ENCODE data around the gene EXOSC10. TPM values are rescaled to one million over a fixed set of nuclear protein-coding genes. Genes with fewer than 3 reads are reported as not detected.

The EXOSC10 gene
- polyA plus RNA-seq, 1 donor from 2014 or later = 115 TPM

GRCh38 chr1:11027316-11027715 is 72.4 kb downstream of the EXOSC10 start:
- Histone ChIP-seq H3K27me3 (ENCODE audit: insufficient read depth, low read depth, low read length) (no peaks in the 10 kb centered on the region), H3K9me3 (ENCODE audit: low read length) (no peaks in the 10 kb centered on the region), H3K36me3 (ENCODE audit: insufficient read depth, low read length) (peaks cover 10% of the 10 kb centered on the region), H3K9ac (ENCODE audit: low read length) (no peak overlapping the region), H2AFZ (ENCODE audit: low read depth, low read length) (no peak overlapping the region), H3F3A (ENCODE audit: insufficient read depth, low read length, poor library complexity, severe bottlenecking) (no peaks in the 10 kb centered on the region), H3K27ac (ENCODE audit: low read length) (no peak overlapping the region), H3K79me2 (replicated peaks; ENCODE audit: insufficient read depth, low read length) (no peaks in the 10 kb centered on the region), H4K20me1 (ENCODE audit: insufficient read depth) (peaks cover 5% of the 10 kb centered on the region), H3K9me2 (ENCODE audit: insufficient read depth, low read length) (no peaks in the 10 kb centered on the region), H3K4me3 (ENCODE audit: low read length) (no peak overlapping the region), H3K4me2 (ENCODE audit: low read length) (no peak overlapping the region)
- TF ChIP-seq TAF1 (IDR thresholded peaks at IDR 0.05; ENCODE audit: low read depth) (no peak), EZH2 (IDR thresholded peaks at IDR 0.05; ENCODE audit: borderline replicate concordance, insufficient read depth, low read length, poor library complexity, severe bottlenecking) (no peak), CTCF (IDR thresholded peaks at IDR 0.05; ENCODE audit: poor library complexity, severe bottlenecking) (no peak), MXI1 (conservative IDR thresholded peaks at IDR 0.05; ENCODE audit: poor library complexity, severe bottlenecking) (no peak), RAD21 (conservative IDR thresholded peaks at IDR 0.05) (no peak), SMC3 (conservative IDR thresholded peaks at IDR 0.05; ENCODE audit: poor library complexity) (no peak), POLR2AphosphoS5 (IDR thresholded peaks at IDR 0.05) (no peak), EP300 (conservative IDR thresholded peaks at IDR 0.05; ENCODE audit: poor library complexity, severe bottlenecking) (no peak)
- TF ChIP-seq, protein P1, sequence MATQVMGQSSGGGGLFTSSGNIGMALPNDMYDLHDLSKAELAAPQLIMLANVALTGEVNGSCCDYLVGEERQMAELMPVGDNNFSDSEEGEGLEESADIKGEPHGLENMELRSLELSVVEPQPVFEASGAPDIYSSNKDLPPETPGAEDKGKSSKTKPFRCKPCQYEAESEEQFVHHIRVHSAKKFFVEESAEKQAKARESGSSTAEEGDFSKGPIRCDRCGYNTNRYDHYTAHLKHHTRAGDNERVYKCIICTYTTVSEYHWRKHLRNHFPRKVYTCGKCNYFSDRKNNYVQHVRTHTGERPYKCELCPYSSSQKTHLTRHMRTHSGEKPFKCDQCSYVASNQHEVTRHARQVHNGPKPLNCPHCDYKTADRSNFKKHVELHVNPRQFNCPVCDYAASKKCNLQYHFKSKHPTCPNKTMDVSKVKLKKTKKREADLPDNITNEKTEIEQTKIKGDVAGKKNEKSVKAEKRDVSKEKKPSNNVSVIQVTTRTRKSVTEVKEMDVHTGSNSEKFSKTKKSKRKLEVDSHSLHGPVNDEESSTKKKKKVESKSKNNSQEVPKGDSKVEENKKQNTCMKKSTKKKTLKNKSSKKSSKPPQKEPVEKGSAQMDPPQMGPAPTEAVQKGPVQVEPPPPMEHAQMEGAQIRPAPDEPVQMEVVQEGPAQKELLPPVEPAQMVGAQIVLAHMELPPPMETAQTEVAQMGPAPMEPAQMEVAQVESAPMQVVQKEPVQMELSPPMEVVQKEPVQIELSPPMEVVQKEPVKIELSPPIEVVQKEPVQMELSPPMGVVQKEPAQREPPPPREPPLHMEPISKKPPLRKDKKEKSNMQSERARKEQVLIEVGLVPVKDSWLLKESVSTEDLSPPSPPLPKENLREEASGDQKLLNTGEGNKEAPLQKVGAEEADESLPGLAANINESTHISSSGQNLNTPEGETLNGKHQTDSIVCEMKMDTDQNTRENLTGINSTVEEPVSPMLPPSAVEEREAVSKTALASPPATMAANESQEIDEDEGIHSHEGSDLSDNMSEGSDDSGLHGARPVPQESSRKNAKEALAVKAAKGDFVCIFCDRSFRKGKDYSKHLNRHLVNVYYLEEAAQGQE (IDR thresholded peaks at IDR 0.05; ENCODE audit: borderline replicate concordance) = no peak

DNA sequence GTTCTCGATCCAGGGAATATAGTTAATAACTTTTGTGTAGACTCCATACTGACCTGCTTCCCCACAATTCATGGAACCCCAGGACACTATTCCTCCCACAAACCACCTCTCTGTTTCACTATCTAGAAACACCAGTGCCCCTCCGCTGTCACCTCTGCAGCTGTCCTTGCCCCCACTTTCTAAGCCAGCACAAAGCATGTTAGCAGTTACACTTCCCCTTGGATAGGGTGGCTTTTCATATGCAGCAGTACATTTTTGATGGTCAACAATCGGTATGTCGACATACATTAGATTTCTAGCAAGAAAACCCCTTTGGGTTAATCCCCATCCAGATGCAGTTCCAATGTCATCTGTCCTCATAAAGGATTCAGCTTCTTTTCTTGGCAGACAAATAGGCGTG is 72.8 kb downstream of the EXOSC10 start:
- H4K20me1 ChIP-seq (ENCODE audit: insufficient read depth) = peaks cover 5% of the 10 kb centered on the region
- no peak for TF ChIP-seq SMC3 (conservative IDR thresholded peaks at IDR 0.05; ENCODE audit: poor library complexity)
- no peak for TF ChIP-seq RAD21 (conservative IDR thresholded peaks at IDR 0.05)
- no peak for TF ChIP-seq POLR2AphosphoS5 (IDR thresholded peaks at IDR 0.05)
- TF ChIP-seq TAF1 (IDR thresholded peaks at IDR 0.05; ENCODE audit: low read depth) = no peak
- no peak for TF ChIP-seq CTCF (IDR thresholded peaks at IDR 0.05; ENCODE audit: poor library complexity, severe bottlenecking)
- no peak for TF ChIP-seq EP300 (conservative IDR thresholded peaks at IDR 0.05; ENCODE audit: poor library complexity, severe bottlenecking)
- TF ChIP-seq, protein P1 (IDR thresholded peaks at IDR 0.05; ENCODE audit: borderline replicate concordance) = no peak
- no peak for TF ChIP-seq MXI1 (conservative IDR thresholded peaks at IDR 0.05; ENCODE audit: poor library complexity, severe bottlenecking)
- TF ChIP-seq EZH2 (IDR thresholded peaks at IDR 0.05; ENCODE audit: borderline replicate concordance, insufficient read depth, low read length, poor library complexity, severe bottlenecking) = no peak
- no peaks in the 10 kb centered on the region for H3K27me3 ChIP-seq (ENCODE audit: insufficient read depth, low read depth, low read length)
- H3K9ac ChIP-seq (ENCODE audit: low read length) = no peak overlapping the region
- no peak overlapping the region for H2AFZ ChIP-seq (ENCODE audit: low read depth, low read length)
- no peaks in the 10 kb centered on the region for H3K9me3 ChIP-seq (ENCODE audit: low read length)
- H3K36me3 ChIP-seq (ENCODE audit: insufficient read depth, low read length) = peaks cover 14% of the 10 kb centered on the region
- no peaks in the 10 kb centered on the region for H3K79me2 ChIP-seq (replicated peaks; ENCODE audit: insufficient read depth, low read length)
- no peaks in the 10 kb centered on the region for H3F3A ChIP-seq (ENCODE audit: insufficient read depth, low read length, poor library complexity, severe bottlenecking)
- no peak overlapping the region for H3K27ac ChIP-seq (ENCODE audit: low read length)
- no peaks in the 10 kb centered on the region for H3K9me2 ChIP-seq (ENCODE audit: insufficient read depth, low read length)
- no peak overlapping the region for H3K4me2 ChIP-seq (ENCODE audit: low read length)
- H3K4me3 ChIP-seq (ENCODE audit: low read length) = no peak overlapping the region
